ENCODE data around the gene RNASEH2C. TPM values are rescaled to one million over a fixed set of nuclear protein-coding genes. Genes with fewer than 3 reads are reported as not detected.

RNASEH2C gene
- total and polyA plus RNA-seq, 10 of the 15 experiments (the other 5 are each of a cell fraction or from before 2014, with no cell fraction given) = 5.0 to 160 (median 47.1) TPM

- no peak for TF ChIP-seq ZBTB40 (IDR thresholded peaks at IDR 0.05; ENCODE audit: borderline replicate concordance)
- TF ChIP-seq IKZF1 (conservative IDR thresholded peaks at IDR 0.05) = no peak
- no peak for TF ChIP-seq CEBPZ (IDR thresholded peaks at IDR 0.05; ENCODE audit: low read depth, low read length)
- no peak for TF ChIP-seq GABPA (IDR thresholded peaks at IDR 0.05; ENCODE audit: low read depth)
- TF ChIP-seq BRCA1 (IDR thresholded peaks at IDR 0.05; ENCODE audit: low read depth, low read length) = no peak
- TF ChIP-seq POU2F2 (IDR thresholded peaks at IDR 0.05; ENCODE audit: borderline replicate concordance, low read depth, low read length) = no peak
These were observed 2.1 kb downstream of the RNASEH2C start (continued) for GRCh38 chr11:65718531-65718930.

Measured in GM12878 (cell line).